HG03439 (cell line): ENCODE results near the gene ZNF747.

ENCODE experiments used
- ATAC-seq: cut with Tn5 transposase; IDR thresholded peaks from one replicate; pipeline ENCODE4 v1.9.1; 2021; ENCODE audit warnings: mild to moderate bottlenecking, moderate library complexity; ENCODE audit not compliant: unreplicated experiment

Gene ZNF747

DNA sequence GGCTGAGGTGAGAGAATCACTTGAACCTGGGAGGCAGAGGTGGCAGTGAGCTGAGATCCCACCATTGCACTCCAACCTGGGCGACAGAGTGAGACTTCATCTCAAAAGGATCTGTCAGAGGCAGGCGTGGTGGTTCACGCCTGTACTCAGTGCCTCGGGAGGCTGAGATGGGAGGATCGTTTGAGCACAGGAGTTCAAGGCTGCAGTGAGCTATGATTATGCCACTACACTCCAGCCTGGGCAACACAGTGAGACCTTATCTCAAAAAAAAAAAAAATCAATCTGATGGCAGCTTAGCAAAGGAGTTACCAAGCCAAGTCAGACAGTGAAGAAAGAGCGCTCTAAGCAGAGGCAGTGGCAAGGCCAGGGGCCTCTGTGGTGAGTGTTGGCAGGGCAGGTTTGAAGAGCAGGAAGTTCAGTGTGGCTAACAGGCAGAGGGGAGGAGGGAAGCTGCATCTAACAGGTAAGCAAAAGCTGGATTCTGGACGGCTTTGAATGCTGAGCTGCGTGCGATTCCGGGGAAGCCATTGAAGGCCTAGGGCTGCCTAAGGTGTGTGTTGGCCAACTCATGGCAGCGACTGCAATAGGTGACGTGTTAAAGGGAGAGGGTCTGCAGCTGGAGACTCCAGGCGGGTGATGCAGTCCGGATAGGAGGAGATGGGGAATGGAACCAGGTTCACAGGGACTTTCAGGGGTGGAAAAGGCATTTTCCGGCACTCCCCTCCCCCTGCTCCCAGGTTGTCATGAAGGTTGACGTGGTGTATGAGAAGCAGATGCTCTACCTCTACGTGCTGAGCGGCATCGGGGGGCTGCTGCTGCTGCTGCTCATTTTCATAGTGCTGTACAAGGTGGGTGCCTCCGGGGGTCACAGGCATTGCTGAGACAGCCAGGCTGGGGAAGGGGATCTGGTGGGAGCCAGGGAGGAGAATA, 15.3 kb downstream of the ZNF747 start:
- ATAC-seq: no peak

DNA sequence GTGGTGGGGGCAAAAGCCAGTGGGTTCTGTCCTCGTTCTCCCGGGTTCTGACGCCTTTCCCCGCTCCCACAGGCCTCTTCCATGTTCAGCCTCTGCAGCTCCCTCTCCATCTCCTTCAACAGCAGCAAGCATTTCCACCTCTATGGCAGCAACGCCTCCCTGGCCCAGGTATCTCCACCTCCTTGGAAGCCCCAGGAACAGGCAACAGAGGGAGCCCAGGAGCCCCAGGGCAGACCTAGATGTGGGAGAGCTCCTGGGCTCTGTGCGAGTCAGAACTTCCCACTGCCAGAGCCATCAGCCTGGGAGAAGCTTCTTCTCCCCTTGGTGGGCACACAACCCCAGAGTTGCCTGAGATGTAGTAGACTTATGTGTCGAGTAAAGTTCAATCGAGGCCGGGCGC, 16.1 kb downstream of the ZNF747 start:
- no peak for ATAC-seq

DNA sequence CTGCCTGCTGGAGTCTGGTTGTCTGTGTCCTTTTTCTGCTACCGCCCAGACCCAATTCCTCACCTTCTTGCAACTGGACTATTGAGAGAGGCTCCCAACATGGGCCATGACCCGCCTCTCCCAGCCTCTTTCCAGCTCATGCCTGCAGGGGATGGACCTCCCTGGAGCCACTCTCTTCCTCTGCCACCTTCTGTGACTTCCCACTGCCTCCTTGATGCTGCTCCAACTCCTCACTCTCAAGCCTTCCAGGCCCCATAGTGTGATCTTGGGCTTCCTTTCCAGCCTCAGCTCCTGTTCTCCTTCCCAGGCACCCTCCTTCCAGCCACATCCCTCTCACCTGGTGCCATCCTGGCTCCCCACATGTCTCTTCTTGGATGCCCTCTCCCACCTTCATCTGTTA, 19.4 kb downstream of the ZNF747 start:
- ATAC-seq: no peak

DNA sequence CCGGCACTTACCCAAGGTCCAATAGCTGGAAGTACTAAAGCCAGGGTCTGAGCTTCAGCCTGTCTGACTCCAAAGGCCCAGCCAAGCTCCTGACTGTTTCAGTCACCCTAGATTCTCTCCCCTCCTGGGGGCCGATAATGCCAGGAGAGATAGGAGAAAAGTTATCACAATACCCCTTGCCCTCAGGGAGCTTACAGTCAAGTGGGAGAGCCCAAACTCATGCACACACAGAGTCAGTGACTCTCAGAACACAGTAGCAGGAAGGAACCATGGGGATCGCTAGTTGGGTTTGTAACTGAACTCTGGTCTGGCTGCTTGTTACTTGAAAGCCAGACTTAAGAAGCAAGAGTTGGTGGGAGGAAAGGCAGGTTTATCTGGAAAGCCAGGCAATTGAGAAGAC, 23.1 kb downstream of the ZNF747 start:
- ATAC-seq: no peak

DNA sequence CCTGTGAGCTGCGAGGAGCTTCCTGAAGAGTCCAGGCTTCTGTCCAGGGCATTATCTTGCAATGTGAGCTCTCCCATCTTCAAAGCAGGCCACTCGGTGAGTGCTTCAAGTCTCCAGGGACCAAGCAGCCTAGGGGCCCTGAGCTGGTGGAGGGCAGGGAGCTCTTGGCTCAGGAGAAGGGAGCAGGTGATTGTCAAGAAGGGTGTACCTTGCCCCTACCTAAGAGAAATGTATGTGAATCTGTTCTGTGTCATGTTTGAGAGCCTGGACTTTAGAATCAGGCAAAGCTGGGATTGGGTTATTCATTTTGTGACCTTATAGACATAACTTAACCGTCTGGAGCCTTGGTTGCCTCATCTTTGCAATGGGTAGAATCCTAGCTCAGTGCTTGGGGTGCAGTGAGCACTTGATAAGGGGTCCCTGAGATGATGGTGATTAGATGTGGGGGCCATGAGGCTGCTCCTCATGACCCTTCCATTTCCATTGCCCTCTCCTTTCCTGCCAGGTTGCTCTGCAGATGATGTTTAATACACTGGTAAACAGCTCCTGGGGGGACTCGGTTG, 24.2 kb downstream of the ZNF747 start:
- no peak for ATAC-seq

DNA sequence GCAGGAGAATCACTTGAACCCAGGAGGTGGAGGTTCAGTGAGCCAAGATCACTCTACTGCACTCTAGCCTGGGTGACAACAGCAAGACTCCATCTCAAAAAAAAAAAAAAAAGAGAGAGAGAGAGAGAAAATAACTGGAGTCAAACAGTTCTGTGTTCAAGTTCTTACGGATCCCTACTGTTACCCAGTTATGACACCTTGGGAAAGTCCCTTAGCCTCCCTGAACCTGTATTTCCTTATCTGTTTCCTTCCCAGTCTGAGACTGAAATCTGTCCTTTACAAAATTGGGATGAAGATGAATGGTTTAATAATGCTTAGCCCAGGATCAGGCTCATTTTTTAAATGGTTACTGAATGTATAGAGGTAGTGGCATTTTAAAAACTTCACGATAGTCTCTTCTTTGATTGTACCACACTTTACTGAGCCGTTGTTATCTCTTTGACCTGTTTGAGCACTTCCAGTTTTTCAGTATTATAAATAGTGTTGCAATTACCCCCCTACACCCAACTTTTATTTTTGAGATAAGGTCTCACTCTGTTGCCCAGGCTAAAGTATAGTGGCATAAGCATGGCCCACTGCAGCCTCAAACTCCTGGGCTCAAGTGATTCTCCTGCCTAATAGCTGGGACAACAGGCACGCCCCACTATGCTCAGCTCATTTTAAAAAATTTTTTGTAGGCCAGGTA, 25.4 kb downstream of the ZNF747 start:
- ATAC-seq: no peak

DNA sequence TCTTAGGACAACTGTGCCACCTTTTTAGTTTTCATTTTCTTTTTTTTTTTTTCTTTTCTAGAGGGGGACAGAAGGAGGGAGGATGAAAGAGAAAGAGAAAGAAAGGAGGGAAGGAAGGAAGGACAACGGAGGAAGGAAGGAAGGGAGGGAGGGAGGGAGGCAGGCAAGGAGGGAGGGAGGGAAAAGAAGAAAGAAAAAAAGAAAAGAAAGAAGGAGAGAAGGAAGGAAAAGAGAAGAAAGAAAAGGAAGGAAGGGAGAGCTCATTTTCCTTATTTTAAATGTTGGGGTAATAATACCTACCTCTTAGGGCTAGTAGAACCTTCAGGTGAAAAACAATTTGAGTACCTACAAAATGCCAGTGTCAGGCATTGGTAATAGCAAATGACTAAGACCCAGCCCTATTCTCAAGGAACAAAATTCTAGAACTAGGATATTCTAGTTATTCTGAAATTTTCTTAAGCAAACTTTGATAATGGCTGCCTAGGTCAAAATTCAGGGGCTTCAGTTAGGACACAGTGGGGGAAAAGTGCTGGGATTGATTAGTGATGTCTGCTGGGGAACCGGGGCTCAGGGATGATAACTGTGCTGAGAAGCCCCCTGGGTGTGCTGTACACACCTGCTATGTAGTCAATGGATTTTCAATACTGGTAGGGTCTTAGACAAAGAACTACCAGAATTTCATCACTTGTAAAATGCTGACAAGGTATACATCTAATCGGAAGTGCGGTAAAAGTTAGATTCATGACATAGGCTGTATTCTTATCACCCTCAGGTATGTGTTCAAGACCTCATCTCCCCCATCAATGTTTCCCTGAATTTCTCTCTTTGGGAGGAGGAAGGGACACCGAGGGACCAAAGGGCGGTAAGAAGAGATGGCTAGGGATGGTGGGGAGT, 31.0 kb downstream of the ZNF747 start:
- ATAC-seq: no peak

DNA sequence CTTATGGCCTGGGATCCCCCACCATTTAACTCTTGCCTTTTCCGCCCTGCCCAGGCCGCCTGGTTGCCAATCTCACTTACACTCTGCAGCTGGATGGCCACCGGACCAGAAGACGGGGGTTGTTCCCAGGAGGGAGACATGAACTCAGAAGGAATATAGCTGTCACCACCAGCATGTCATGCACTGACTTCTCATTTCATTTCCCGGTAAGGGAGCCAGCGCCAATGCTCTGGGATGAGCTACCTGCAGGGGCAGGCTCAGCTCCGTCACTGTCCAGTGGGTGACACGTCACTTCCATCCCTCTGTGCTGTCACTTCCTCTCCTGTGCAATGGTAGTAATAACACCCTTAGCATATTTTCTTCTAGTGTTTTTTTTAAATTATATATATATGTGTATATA, 35.4 kb downstream of the ZNF747 start:
- ATAC-seq: no peak

DNA sequence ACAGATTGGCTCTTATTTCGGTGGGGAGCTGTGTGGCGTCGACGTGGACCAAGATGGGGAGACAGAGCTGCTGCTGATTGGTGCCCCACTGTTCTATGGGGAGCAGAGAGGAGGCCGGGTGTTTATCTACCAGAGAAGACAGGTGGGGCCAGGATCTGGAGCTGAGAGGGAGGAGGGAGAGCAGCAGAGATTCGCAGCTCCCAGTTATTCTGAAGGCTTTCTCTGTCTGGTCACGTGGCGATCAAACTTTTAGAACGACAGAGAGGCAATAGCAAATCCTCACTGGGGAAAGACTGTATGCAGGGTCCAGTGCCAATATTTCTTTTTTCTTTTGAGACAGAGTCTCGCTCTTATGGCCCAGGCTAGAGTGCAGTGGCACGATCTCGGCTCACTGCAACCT, 39.9 kb downstream of the ZNF747 start:
- no peak for ATAC-seq

DNA sequence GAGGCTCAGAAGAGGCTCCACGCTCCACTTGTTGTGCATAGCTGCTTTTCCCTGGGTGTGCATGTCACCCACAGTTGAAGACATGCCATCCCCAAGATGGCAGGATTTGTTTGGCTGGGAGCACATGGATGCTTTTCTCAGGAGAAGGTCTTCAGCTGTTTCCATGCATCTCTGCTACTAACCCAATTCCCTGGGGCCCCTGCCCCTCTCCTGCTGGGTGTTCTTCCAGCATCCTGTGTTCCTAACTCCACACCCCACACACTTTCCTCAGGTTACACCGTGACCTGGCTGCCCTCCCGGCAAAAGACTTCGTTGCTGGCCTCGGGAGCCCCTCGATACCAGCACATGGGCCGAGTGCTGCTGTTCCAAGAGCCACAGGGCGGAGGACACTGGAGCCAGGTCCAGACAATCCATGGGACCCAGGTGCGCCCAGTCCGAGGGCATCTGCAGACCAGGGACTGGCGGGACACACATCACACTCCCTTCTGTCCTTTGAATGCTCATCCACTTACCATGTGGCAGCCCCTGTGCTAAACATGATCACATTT, 40.6 kb downstream of the ZNF747 start:
- no peak for ATAC-seq

DNA sequence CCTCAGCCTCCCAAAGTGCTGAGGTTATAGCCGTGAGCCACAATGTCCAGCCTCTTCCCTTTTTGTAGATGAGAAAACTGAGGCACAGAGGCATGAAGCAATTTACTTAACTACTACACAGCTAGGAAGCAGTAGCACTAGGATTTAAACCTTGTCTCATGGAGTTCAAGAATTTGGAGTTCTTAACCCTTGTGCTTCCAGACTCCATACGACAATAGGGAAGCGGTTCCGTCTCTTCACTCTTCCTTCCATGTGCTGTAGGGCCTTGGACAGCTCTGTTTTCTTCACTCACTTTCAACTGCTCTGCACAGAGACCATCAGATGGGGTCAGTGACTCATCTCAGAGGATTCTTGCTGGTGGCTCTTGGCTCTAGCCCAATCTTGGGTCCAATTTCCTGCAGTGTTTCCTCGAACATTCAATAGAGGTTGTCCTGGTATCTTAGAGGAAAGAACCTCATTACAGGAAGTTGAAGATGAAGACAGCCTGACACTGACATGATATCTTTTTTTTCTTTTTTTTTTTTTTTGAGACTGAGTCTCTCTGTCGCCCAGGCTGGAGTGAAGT, 42.8 kb downstream of the ZNF747 start:
- no peak for ATAC-seq

DNA sequence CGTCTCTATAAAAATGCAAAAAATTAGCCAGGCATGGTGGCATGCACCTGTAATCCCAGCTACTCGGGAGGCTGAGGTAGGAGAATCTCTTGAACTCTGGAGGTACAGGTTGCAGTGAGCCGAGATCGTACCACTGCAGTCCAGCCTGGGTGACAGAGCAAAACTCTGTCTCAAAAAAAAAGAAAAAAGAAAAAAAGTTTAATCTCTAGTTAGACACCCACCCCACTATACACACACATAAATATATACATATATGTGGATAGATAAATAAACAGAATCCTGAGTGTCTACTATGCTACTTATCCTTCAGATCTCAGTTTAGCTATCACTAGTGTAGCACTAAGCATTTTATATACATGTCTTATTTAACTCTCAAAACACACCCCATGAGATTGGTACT, 43.4 kb downstream of the ZNF747 start:
- ATAC-seq: no peak

DNA sequence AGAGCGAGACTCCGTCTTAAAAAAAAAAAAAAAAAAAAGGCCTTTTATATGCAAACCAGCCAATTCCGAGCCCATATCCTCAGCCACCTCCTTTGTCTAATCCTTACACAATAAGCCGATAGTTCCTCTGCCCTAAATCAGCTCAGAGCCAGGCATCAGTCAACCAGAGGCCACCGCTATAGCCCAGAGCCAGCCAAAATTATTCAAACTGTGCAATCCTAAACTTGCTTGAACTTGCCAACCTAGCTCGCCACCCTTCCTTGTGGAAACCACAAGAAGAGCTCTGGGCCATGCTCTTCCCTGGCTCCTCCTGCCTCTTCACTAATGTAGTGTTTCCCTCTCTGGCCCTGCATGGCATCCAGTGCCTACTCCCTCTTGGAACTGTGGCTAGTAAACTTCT, 44.4 kb downstream of the ZNF747 start:
- no peak for ATAC-seq

DNA sequence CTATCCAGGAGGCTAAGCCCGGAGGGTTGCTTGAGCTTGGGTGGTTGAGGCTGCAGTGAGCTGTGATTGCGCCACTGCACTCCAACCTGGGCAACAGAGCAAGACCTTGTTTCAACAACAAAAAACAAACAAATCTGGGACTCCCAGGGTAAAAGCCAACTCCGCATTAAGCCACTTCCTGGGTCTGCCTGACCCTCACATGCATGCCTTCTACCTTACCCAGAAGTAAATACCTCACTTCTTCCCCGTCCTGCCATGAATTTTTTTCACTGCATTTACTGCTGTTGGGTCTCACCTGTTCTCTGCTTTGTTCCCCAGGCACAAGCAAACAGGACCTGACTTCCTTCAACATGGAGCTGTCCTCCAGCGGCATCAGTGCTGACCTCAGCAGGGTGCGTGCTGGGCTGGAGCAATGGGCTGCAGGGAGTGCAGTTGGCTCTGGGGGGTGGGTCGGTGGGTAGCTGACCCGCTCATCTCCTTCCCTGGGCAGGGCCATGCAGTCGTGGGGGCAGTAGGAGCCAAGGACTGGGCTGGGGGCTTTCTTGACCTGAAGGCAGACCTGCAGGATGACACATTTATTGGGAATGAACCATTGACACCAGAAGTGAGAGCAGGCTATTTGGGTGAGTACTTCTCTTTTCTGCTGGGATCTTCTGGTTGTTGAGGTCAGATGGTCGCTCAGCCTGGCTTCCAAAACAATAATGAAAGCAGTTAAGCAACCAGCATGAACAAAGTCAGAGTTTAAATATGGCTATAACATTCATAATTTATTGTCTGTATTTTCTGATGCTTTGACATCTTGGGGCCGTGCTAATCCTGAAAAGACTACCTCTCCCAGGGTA, 45.7 kb downstream of the ZNF747 start:
- no peak for ATAC-seq

DNA sequence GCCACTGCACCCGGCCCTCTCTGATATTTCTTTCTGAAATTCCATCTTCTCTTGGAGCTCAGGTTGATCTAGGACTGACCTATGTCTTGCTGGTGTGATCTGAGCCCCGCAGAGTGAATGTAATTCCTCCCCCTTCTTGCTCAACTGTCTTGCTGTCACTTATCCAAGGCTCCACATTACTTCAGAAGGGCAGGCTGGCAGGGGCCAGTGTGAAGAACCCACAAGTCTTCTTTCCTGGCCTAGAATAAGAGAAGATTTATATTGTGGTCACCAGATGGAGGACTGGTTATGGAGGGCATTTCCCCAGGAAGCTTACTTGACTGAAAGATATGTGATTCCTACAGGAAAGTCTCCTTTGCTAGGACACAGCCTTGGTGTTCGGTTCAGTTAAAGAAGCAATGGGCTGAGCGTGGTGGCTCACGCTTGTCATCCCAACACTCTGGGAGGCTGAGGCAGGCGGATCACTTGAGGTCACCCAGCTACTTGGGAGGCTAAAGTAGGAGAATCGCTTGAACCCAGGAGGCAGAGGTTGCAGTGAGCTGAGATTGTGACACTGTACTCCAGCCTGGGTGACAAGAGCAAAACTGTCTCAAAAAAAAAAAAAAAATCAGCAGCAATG, 48.7 kb downstream of the ZNF747 start:
- ATAC-seq: no peak

DNA sequence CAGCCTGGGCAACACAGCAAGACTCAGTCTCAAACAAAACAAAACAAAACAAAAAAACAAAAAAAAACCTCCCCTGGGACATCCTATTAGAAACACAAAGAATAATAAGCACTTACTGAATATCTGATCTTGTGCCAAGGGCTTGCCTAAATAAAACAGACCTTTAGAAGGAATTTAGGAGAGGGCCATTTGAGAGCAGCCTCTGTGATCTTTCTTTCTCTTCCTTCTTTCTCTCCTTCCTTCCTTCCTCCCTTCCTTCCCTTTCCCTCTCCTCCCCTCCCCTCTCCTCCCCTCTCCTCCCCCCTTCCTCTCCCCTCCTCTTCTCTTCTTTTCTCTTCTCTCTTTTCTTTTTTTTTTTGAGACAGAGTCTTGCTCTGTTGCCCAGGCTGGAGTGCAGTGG, 49.8 kb downstream of the ZNF747 start:
- no peak for ATAC-seq

DNA sequence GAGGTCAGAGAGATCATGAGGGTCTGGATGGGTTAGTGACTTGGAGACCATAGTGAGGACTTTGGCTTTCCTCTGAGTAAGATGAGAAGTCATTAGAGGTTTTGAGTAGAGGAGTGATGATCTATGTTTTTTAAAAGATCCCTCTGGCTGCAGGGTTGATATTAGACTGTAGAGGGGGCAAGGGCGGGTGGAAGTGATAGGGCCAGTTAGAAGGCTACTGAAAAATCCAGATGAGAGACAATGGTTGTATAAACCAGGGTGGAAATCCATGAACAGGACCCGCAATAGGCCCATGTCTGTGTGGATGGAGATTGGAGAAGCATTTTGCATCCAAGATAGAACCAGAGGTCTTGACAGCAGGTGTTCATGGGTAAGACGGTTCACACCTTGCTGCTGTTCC, 52.3 kb downstream of the ZNF747 start:
- ATAC-seq: no peak

DNA sequence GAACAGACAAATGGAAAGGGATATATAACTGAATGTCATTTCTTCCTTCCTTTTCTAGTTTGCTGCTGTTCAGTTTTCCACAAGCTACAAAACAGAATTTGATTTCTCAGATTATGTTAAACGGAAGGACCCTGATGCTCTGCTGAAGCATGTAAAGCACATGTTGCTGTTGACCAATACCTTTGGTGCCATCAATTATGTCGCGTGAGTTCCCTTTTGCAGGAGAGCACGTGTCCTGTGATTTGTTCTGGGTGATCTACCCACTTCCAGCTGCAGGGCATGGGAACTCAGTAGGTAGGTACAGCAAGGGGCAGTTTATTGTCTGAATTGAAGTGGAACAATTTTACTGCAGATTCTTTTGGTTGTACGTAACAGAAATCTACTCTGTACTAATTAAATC, 53.3 kb downstream of the ZNF747 start:
- no peak for ATAC-seq
